B cell (primary cell): ENCODE results near the gene E2F3.

Source experiments
- EZH2 ChIP-seq: IDR thresholded peaks from 2 replicates; pipeline ENCODE4 v1.6.1; 2012; ENCODE audit warnings: borderline replicate concordance, low read depth, mild to moderate bottlenecking, moderate library complexity, low read length; ENCODE audit not compliant: insufficient read depth, poor library complexity, severe bottlenecking
- TF ChIP-seq, protein P1 (sequence below): fragments of 200-600 bp; IDR thresholded peaks from one replicate; pipeline ENCODE4 v1.8.0; 2022; ENCODE audit warnings: antibody characterized with exemption, mild to moderate bottlenecking

DNA sequence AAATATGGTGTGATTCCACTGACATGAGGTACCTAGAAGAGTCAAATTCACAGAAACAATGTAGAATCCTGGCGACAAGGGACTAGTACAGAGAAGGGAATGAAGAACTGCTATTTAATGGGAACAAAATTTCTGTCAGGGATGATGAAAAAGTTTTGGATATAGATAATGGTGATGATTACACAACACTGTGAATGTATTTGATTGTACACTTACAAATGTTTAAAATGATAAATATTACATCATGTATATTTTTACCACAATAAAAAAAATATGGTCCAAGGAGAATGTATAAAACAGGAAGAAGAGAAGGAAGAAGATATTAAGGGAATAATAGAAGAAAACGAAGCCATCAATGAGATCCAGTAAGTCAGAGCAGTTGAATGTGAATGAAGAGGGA, 8.4 kb upstream of the E2F3 start:
- TF ChIP-seq, protein P1, sequence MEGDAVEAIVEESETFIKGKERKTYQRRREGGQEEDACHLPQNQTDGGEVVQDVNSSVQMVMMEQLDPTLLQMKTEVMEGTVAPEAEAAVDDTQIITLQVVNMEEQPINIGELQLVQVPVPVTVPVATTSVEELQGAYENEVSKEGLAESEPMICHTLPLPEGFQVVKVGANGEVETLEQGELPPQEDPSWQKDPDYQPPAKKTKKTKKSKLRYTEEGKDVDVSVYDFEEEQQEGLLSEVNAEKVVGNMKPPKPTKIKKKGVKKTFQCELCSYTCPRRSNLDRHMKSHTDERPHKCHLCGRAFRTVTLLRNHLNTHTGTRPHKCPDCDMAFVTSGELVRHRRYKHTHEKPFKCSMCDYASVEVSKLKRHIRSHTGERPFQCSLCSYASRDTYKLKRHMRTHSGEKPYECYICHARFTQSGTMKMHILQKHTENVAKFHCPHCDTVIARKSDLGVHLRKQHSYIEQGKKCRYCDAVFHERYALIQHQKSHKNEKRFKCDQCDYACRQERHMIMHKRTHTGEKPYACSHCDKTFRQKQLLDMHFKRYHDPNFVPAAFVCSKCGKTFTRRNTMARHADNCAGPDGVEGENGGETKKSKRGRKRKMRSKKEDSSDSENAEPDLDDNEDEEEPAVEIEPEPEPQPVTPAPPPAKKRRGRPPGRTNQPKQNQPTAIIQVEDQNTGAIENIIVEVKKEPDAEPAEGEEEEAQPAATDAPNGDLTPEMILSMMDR, result no peak
- TF ChIP-seq EZH2, result no peak
